ENCODE results near the gene DIAPH3.

- TF ChIP-seq, protein P1, sequence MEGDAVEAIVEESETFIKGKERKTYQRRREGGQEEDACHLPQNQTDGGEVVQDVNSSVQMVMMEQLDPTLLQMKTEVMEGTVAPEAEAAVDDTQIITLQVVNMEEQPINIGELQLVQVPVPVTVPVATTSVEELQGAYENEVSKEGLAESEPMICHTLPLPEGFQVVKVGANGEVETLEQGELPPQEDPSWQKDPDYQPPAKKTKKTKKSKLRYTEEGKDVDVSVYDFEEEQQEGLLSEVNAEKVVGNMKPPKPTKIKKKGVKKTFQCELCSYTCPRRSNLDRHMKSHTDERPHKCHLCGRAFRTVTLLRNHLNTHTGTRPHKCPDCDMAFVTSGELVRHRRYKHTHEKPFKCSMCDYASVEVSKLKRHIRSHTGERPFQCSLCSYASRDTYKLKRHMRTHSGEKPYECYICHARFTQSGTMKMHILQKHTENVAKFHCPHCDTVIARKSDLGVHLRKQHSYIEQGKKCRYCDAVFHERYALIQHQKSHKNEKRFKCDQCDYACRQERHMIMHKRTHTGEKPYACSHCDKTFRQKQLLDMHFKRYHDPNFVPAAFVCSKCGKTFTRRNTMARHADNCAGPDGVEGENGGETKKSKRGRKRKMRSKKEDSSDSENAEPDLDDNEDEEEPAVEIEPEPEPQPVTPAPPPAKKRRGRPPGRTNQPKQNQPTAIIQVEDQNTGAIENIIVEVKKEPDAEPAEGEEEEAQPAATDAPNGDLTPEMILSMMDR (conservative IDR thresholded peaks at IDR 0.05; ENCODE audit: low read depth, low read length) = no peak
- TF ChIP-seq EZH2 (IDR thresholded peaks at IDR 0.05; ENCODE audit: borderline replicate concordance, low read depth, low read length, poor library complexity, severe bottlenecking) = no peak
Observed at GRCh38 chr13:59770451-59770850, 393.3 kb downstream of the DIAPH3 start.

Measured in A673 (cell line).